Thoracic aorta (tissue), 2 donors: ENCODE measurements around the gene HDAC4. TPM values are rescaled to one million over a fixed set of nuclear protein-coding genes. Genes with fewer than 3 reads are reported as not detected.

Source experiments
- ATAC-seq: fragments of 150-250 bp; one replicate; pipeline ENCODE4 v1.8.0; 2017; ENCODE audit warnings: low read depth; ENCODE audit not compliant: insufficient number of reproducible peaks, low FRiP score
- DNase-seq: peaks from one replicate; pipeline ENCODE4 v3.0.0-alpha.2; 2020; ENCODE audit warnings: low spot score
- H3K27ac ChIP-seq, 2 donors: fragments of 200-600 bp; sonication (generic); 1 replicate in 1 of 2; 2 replicates in 1 of 2; pipeline ENCODE4 v1.5.1; 2016; ENCODE audit warnings: mild to moderate bottlenecking in 2 of 2, moderate library complexity in 2 of 2
- H3K27me3 ChIP-seq: fragments of 200-600 bp; sonication (generic); replicated peaks from 2 replicates; pipeline ENCODE4 v1.6.0; 2016; ENCODE audit warnings: mild to moderate bottlenecking; ENCODE audit not compliant: insufficient read depth
- H3K36me3 ChIP-seq: fragments of 200-600 bp; sonication (generic); one replicate; pipeline ENCODE4 v1.5.1; 2016
- H3K4me1 ChIP-seq, 2 donors: fragments of 200-600 bp; sonication (generic); 1 replicate in 1 of 2; 2 replicates in 1 of 2; pipeline versions ENCODE4 v1.5.1 to v1.6.0; 2016; ENCODE audit warnings: low read depth in 2 of 2, mild to moderate bottlenecking in 1 of 2; ENCODE audit not compliant: control insufficient read depth in 1 of 2
- H3K4me3 ChIP-seq: fragments of 200-600 bp; sonication (generic); 2 replicates; pipeline ENCODE4 v1.5.1; 2016; ENCODE audit warnings: mild to moderate bottlenecking
- H3K9me3 ChIP-seq: fragments of 200-600 bp; sonication (generic); 2 replicates; pipeline ENCODE4 v1.5.1; 2016
- CTCF ChIP-seq: fragments of 200-600 bp; sonication (generic); IDR thresholded peaks from one replicate; pipeline ENCODE4 v1.5.1; 2019; ENCODE audit warnings: antibody characterized with exemption
- total RNA-seq, 2 donors: library from RNA; depleted of rRNA; stranded (reverse); fragments of >200 nt; gene quantifications; one replicate each; pipeline versions ENCODE4 v1.1.0 to v1.2.3, GENCODE V29; 2016

HDAC4 gene
- total RNA-seq, 2 donors from 2014 or later, result 79.2 to 163 TPM

GRCh38 chr2:239300242-239300641, 100.6 kb downstream of the HDAC4 start:
- ATAC-seq (no peak), DNase-seq (no peak)
- H3K9me3 ChIP-seq, result no peaks in the 10 kb centered on the region
- H3K4me3 ChIP-seq, result no peak overlapping the region
- no peaks in the 10 kb centered on the region for H3K36me3 ChIP-seq
- H3K27ac ChIP-seq, result no peak overlapping the region
- peaks cover 7 to 14% of the 10 kb centered on the region in 2 donors for H3K4me1 ChIP-seq
- H3K27me3 ChIP-seq, result no peaks in the 10 kb centered on the region
- TF ChIP-seq CTCF, result no peak

GRCh38 chr2:239299218-239299939, 101.4 kb downstream of the HDAC4 start:
- ATAC-seq (no peak), DNase-seq (no peak)
- no peaks in the 10 kb centered on the region for H3K36me3 ChIP-seq
- TF ChIP-seq CTCF, result no peak
- H3K27ac ChIP-seq, result no peak overlapping the region
- peaks cover 7 to 14% of the 10 kb centered on the region in 2 donors for H3K4me1 ChIP-seq
- no peaks in the 10 kb centered on the region for H3K9me3 ChIP-seq
- H3K4me3 ChIP-seq, result no peak overlapping the region
- no peaks in the 10 kb centered on the region for H3K27me3 ChIP-seq

- ATAC-seq (no peak), DNase-seq (no peak)
- Histone ChIP-seq H3K4me3 (peak overlapping the region; percentile 5), H3K36me3 (no peaks in the 10 kb centered on the region), H3K27ac (no peak overlapping the region), H3K27me3 (no peaks in the 10 kb centered on the region), H3K9me3 (no peaks in the 10 kb centered on the region), H3K4me1 (peaks cover 7 to 14% of the 10 kb centered on the region in 2 donors)
- TF ChIP-seq CTCF, result no peak
Observed at GRCh38 chr2:239298116-239298804, 102.6 kb downstream of the HDAC4 start.

GRCh38 chr2:239297142-239298004, 103.4 kb downstream of the HDAC4 start:
- Histone ChIP-seq H3K36me3 (no peaks in the 10 kb centered on the region), H3K4me1 (peaks cover 5 to 10% of the 10 kb centered on the region in 2 donors), H3K9me3 (no peaks in the 10 kb centered on the region), H3K27ac (no peak overlapping the region), H3K4me3 (no peak overlapping the region), H3K27me3 (no peaks in the 10 kb centered on the region)
- no peak for TF ChIP-seq CTCF
- ATAC-seq (no peak), DNase-seq (no peak)
